GM12875 (cell line): ENCODE data around the gene KRT86.
"Not testable (repeated sequence)": the region's sequence is repeated elsewhere in the genome, so short reads cannot be mapped to it uniquely, and the experiment has no call there.

ENCODE experiments used
- H3K4me3 ChIP-seq: one replicate; pipeline ENCODE4 v1.5.1; 2011; ENCODE audit warnings: low read depth, low read length, control low read depth
- CTCF ChIP-seq: IDR thresholded peaks from 2 replicates; pipeline ENCODE4 v1.5.1; 2011; ENCODE audit warnings: low read depth, mild to moderate bottlenecking, control low read depth, inconsistent platforms, low read length, moderate library complexity, borderline replicate concordance; ENCODE audit not compliant: insufficient read depth

KRT86 gene

GRCh38 chr12:52343550-52343949 is 69.1 kb downstream of the KRT86 start:
- no peak overlapping the region for H3K4me3 ChIP-seq
- TF ChIP-seq CTCF: no peak

GRCh38 chr12:52344111-52344510 is 69.7 kb downstream of the KRT86 start:
- no peak overlapping the region for H3K4me3 ChIP-seq
- TF ChIP-seq CTCF: no peak

- H3K4me3 ChIP-seq: not testable (repeated sequence)
Measured at GRCh38 chr12:52345041-52345440, 70.6 kb downstream of the KRT86 start.

GRCh38 chr12:52346593-52346992 is 72.1 kb downstream of the KRT86 start:
- TF ChIP-seq CTCF: no peak
- no peak overlapping the region for H3K4me3 ChIP-seq

GRCh38 chr12:52347016-52347415 is 72.6 kb downstream of the KRT86 start:
- TF ChIP-seq CTCF: no peak

GRCh38 chr12:52347551-52348510 is 73.4 kb downstream of the KRT86 start:
- no peak overlapping the region for H3K4me3 ChIP-seq
- TF ChIP-seq CTCF: no peak

More at GRCh38 chr12:52347016-52347415, 72.6 kb downstream of the KRT86 start:
- no peak overlapping the region for H3K4me3 ChIP-seq

GRCh38 chr12:52349196-52349595 is 74.8 kb downstream of the KRT86 start:
- no peak overlapping the region for H3K4me3 ChIP-seq
- no peak for TF ChIP-seq CTCF
